Posterior vena cava (tissue), 2 donors: ENCODE measurements around the gene OR4K17. TPM values are rescaled to one million over a fixed set of nuclear protein-coding genes. Genes with fewer than 3 reads are reported as not detected.
"Not testable (repeated sequence)": the region's sequence is repeated elsewhere in the genome, so short reads cannot be mapped to it uniquely, and the experiment has no call there.

Experiments
- DNase-seq: peaks from one replicate; pipeline ENCODE4 v3.0.0-alpha.2; 2020; ENCODE audit warnings: low spot score
- intact Hi-C, 2 donors: fragments of 100-400 bp; cut with DNase I; formaldehyde crosslinking; loops; one replicate each; pipeline versions ENCODE4 v1.14.1 to v1.14.2; 2022 to 2023
- long read RNA-seq, 2 donors: library from polyadenylated mRNA; unstranded; transcript quantifications; one replicate each; pipeline ENCODE4 v2.0.0, GENCODE V29; 2020 to 2021
- total RNA-seq, 2 donors: library from RNA; stranded (reverse); fragmentation: NEBNext Ultra II Directional; extraction: Animal tissue kit (Norgen Biotek cat#: 25700); gene quantifications; one replicate each; pipeline ENCODE4 v1.2.1, GENCODE V29; 2021
- donor health status: DM: yes; HTN: yes; CAD: no.
- donor health status: DM: yes; HTN: yes; CAD: no.

OR4K17 gene
- not detected for total RNA-seq
- long read RNA-seq, donor 1: 0 reads
- long read RNA-seq, donor 2: 0 reads

- intact Hi-C loops: no loop called here
These were observed at the start of gene OR4K17 for GRCh38 chr14:20110438-20110837. OR4K17 (plus strand) TSS chr14:20110739; CDS start chr14:20117500, 6,761 bp downstream.

GRCh38 chr14:20092050-20092449, 18.5 kb upstream of the OR4K17 start:
- intact Hi-C loops: no loop called here
- no peak for DNase-seq

More at GRCh38 chr14:20110438-20110837, at the start of gene OR4K17:
- no peak for DNase-seq

GRCh38 chr14:20093442-20093841, 17.1 kb upstream of the OR4K17 start:
- intact Hi-C loops: no loop called here
- no peak for DNase-seq

GRCh38 chr14:20098926-20099770, 11.4 kb upstream of the OR4K17 start:
- peak; percentile 51 for DNase-seq

GRCh38 chr14:20112321-20112720, 1.8 kb downstream of the OR4K17 start:
- DNase-seq: no peak
- intact Hi-C loops: no loop called here

More at GRCh38 chr14:20098926-20099770, 11.4 kb upstream of the OR4K17 start:
- intact Hi-C loops: not testable (repeated sequence)

- intact Hi-C loops: no loop called here
- DNase-seq: no peak
These were observed 6.2 kb downstream of the OR4K17 start for GRCh38 chr14:20116748-20117147.

- DNase-seq: no peak
- intact Hi-C loops: no loop called here
These were observed 8.3 kb downstream of the OR4K17 start for GRCh38 chr14:20118795-20119194.

- intact Hi-C loops: no loop called here
- DNase-seq: no peak
These were observed 28.0 kb downstream of the OR4K17 start, which contains the start of gene OR4N5 for GRCh38 chr14:20138520-20138919. OR4N5 (plus strand) TSS chr14:20138820; CDS start chr14:20143736, 4,916 bp downstream.

- intact Hi-C loops: no loop called here
- DNase-seq: no peak
These were observed 33.4 kb downstream of the OR4K17 start for GRCh38 chr14:20143911-20144310.

GRCh38 chr14:20144820-20145219, 34.3 kb downstream of the OR4K17 start:
- intact Hi-C loops: no loop called here
- DNase-seq: no peak

- intact Hi-C loops: no loop called here
- DNase-seq: no peak
These were observed 53.9 kb downstream of the OR4K17 start for GRCh38 chr14:20164462-20164861.

GRCh38 chr14:20167091-20167490, 56.6 kb downstream of the OR4K17 start:
- no peak for DNase-seq
- intact Hi-C loops: no loop called here

GRCh38 chr14:20169852-20170251, 59.3 kb downstream of the OR4K17 start:
- DNase-seq, intact Hi-C loops: not testable (repeated sequence)

Other genes starting within 250 kb of the OR4K17 start
- gene OR4K2, start 235.6 kb upstream of the OR4K17 start, total RNA-seq: not detected
- not detected for gene OR4K5, start 190.1 kb upstream of the OR4K17 start, total RNA-seq
- gene OR4K1, start 179.8 kb upstream of the OR4K17 start, total RNA-seq: not detected
- gene OR4K15, start 135.1 kb upstream of the OR4K17 start, total RNA-seq: not detected
- not detected for gene OR4Q2, start 108.6 kb upstream of the OR4K17 start, total RNA-seq
- not detected for gene OR4K14, start 91.4 kb upstream of the OR4K17 start, total RNA-seq
- not detected for gene OR4K13, start 74.7 kb upstream of the OR4K17 start, total RNA-seq
- not detected for gene OR4L1, start 50.7 kb upstream of the OR4K17 start, total RNA-seq
- gene OR4N5, start 28.1 kb downstream of the OR4K17 start, total RNA-seq: not detected
- not detected for gene OR11G2, start 80.2 kb downstream of the OR4K17 start, total RNA-seq
- gene OR11H6, start 113.0 kb downstream of the OR4K17 start, total RNA-seq: not detected
- gene OR11H7, start 118.2 kb downstream of the OR4K17 start, total RNA-seq: not detected
- gene OR11H4, start 128.5 kb downstream of the OR4K17 start, total RNA-seq: not detected
- 10 to 100 TPM; 12.4 to 15.0 TPM for gene TTC5, start 195.2 kb downstream of the OR4K17 start, total RNA-seq
- gene CCNB1IP1, start 222.5 kb downstream of the OR4K17 start, total RNA-seq: 10 to 100 TPM; 28.9 to 31.1 TPM
- gene PARP2, start 232.9 kb downstream of the OR4K17 start, total RNA-seq: 10 to 100 TPM; 11.9 to 15.5 TPM